ENCODE results near the gene UPF2.
"Not testable (repeated sequence)": the region's sequence is repeated elsewhere in the genome, so short reads cannot be mapped to it uniquely, and the experiment has no call there.

The UPF2 gene

DNA sequence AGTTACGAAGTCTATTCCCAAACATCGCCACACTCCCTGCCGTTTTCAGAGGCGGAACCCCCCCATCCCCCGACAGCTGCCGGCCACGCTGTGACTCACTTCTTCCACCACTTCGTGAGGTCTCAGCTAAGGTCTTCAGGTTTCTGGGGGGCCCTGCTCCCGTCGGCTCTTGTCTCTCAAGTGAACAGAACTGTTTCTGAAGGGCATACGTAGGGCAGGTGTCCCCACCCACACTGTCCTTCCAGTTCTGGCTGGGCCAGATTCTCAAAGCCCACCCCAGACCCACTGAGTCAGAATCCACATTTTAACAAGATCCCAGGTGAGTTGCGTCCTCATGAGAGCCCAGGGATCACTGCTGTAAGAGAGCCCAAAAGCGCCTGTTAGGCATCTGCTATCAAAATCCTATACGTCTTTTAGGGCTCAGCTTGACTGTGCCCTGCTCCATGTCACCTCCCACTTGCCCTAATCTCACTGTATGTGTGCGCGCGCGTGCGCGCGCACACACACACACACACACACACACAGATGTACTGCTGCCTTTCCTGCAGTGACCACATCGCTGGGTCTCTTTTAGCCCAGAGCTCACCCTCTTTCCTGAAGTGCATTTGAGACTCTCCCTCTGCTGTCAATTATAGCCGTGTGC, 140.7 kb downstream of the UPF2 start:
- peak; percentile 41 for DNase-seq

DNA sequence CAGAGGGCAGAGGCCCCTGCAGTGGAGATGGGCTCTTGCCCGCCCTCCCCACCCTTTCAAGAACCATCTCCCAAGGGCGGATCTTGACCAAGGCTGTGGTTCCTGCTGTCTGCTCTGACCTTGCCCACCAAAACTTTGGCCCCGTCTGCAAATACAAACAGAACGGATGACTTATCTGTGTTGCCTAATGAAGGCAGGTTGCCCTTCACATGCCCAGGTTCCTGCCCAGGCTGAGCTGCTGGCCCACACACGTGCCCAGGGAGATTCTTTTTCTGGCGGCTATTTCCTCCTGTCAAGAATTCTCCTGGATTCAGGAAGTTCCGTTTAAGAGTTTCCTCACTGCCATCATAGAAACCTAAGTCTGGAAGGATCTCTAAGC, 141.2 kb downstream of the UPF2 start:
- no peak for DNase-seq

DNA sequence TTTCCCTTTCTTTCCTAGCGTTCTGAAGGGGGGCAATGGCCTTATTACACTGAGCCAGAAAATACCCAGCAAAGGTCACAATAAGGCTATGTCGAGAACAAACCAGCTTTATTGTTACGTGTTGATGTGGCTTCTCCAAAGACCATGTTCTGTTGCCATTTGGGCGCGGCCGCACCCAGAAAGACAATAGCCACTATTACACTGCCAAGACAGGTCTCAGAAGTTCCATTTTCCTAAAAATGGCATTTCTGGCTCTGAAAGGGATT, 141.6 kb downstream of the UPF2 start:
- no peak for DNase-seq

DNA sequence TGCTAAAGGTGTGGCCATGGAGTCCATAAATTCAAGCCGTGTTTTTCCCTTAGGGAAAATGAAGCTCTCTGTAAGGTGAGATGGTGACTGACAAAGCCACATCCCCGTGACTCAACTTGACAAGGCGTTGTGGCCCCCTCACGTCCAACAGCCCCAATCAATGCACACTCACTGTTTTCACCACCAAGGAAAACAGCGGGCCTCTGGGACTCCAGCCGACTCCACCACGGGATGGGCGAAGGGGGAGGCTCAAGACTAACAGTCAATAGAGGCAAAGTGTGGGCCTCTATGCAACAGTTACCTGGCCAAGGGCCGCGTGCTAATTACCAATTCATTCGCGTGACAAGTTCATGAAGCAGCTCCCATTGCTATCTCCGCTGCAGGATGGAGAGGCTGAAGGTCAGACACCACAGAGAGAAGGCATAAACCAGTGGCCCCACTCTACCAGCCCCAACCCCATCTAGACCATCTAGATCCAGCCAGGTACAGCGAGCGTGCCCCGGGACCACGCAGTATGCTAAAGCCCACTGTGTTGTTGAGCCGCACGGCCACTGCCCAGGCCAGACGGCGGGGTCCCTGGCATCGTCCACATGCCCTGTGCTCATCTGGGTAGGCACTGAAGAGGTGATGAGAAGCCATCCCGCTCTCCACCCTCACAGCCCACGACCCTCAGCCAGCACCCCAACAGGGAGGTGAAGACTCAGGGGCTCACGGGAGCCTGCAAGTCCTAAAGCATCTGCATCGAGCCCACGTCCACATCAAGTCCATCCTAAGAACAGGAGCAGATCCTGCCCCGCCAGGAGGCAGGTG, 143.3 kb downstream of the UPF2 start:
- no peak for DNase-seq

DNA sequence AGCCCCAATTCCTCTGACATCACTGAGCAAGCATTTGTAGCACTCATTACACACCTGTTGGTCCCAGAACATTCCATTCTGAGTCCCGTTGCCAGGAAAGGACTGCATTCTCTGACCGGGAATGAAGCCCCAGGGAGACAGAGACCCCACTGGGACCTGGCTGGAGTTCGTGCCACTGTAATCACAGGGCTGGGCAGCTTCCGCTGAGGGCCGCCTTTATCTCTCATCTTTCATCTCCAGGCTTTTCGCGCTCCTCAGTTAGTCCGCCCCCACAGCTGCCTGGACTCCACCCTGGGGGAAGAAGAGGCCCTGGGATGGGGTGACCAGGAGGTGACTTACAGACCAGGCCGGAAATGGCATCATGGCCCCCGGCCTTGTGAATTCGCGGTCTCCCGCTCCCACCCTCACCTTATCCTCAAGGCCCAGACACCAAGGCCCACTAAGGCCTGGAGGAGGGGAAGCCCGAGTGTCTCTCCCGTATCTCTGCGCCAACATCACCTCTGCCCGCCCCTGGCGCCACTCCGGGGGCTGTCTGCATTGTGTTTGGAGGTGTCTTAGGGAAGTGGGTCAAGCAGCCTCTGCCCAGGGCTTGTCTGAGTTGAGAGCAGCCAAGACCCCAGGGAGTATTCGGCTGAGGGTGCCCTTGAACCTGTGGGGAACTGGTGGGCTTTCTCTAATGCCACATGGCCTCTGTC, 144.1 kb downstream of the UPF2 start:
- peak; percentile 94 for DNase-seq

DNA sequence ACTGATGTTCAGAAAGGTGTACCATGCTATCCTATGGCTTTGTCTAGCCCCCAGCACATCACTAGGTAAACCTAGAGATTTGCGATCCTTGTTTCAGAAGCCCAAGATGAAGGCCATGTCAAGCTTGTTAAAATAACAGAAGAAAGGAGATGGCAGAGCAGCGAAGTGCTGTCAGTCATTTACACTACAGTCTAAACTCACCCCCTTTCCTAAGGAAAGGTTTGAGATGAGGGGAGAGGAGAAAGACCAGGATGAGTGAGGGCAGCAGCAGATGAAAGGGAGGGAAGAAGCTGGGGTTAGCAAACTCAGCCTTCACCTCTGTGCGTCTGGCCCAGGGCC, 144.6 kb downstream of the UPF2 start:
- no peak for DNase-seq

DNA sequence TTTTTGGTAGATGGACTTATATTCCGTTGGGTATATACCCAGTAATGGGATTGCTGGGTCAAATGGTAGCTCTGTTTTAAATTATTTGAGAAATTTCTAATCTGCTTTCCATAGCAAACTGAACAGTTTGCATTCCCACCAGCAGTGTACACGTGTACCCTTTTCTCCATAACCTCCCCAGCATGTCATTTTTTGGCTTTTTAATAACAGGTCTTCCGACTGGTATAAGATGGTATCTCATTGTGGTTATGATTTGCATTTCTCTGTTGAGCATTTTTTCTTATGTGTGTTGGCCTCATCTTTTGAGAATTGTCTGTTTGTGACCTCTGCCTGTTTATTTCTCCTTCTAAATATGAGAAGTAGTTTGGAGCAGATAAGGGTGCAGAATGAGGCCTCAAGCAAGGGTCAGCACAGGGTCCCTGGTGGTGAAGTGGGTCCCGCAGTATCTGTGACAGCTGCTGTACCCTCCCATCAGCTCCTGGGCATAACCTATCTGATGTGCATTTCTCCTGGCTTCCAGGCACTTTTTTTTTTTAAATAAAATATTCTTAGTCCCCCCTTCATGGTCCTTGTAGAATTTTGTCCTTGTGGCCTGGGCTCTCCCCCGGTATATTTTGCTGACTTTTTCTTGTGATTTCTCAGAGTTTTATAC, 145.9 kb downstream of the UPF2 start:
- DNase-seq, result peak; percentile 74

DNA sequence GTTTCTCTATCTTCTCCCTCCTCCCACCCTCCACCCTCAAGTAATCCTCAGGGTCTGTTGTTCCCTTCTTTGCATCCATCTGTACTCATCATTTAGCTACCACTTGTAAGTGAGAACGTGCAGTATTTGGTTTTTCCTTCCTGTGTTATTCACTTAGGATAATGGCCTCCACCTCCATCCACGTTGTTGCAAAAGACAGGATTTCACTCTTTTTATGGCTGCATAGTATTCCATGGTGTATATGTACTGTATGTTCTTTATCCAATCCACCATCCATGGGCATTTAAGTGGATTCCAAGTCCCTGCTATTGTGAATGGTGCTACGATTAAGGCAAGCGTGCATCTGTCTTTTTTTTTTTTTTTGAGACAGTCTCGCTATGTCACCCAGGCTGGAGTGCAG, 147.0 kb downstream of the UPF2 start:
- no peak for DNase-seq

DNA sequence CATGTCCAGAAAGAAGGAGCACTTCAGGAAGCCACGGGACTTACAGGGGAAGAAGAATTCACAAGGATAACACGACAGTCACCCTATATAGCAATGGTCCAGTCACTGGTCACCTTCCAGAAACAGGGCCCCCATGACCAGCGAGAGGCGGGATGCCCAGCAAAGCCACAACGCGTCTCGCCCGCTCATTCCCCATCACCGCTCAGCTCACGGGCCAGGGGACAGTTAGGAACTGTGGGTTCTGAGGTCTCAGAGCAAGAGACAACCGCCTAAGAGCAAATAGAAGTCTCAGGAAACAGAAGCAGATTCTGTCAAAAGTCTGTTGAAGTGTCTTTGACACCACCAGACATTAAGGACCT, 147.5 kb downstream of the UPF2 start:
- no peak for DNase-seq

DNA sequence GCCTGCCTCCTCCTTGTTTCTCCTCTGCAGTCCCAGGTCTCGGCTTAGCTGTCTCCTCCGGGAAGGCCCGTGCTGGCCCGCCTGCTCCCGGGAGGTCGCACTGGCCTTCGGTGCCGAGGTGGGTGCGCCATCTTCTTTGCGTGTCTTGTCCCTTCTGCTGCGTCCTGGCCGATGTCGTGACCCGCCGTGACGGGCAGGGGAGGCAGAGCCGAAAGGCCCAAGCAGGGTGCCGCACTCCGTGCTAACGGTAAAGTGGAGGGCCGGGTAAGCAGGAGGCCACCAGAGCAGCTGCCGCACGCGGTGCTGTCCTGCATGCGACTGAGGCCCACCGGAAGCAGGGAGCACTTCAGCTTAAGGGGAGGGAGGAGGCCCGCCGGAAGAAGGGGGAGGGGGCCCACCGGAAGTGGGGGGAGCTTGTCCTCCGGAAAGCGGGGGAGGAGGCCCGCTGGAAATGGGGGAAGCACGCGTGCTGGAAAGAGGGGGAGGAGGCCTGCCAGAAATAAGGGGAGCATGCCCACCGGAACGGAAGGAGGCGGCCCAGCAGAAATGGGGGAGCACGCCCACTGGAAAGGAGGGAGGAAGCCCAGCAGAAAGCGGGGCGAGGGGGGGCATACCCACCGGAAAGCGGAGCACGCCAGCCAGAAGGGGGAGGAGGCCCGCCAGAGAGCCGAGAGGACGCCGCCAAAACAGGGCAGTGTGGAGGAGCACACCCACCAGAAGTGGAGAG, 148.1 kb downstream of the UPF2 start:
- no peak for DNase-seq

DNA sequence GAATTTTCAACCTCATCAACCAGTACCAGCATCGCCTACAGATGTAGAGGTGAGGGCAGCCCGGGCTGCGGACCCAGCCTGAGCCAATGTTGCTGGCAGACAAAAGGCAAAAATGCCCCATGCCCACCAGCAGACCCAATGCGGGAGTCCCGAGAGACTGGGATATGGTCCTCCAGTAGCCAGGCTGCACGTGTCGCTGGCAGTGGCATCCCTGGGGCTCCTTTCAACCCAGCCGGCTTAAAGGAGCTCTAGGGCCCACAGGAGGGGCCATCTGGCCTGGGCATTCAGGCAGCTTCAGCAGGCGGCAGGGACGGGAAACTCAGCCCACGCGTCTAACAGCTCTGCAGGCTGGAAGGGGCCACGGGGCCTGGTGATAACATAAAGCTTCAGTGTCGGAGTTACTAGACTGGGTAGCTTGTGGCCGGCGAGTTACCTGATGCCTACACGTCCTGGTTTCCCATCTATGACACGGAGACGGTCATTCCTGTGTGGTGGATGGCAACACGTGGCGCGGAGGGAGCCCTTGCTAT, 148.8 kb downstream of the UPF2 start:
- no peak for DNase-seq

DNA sequence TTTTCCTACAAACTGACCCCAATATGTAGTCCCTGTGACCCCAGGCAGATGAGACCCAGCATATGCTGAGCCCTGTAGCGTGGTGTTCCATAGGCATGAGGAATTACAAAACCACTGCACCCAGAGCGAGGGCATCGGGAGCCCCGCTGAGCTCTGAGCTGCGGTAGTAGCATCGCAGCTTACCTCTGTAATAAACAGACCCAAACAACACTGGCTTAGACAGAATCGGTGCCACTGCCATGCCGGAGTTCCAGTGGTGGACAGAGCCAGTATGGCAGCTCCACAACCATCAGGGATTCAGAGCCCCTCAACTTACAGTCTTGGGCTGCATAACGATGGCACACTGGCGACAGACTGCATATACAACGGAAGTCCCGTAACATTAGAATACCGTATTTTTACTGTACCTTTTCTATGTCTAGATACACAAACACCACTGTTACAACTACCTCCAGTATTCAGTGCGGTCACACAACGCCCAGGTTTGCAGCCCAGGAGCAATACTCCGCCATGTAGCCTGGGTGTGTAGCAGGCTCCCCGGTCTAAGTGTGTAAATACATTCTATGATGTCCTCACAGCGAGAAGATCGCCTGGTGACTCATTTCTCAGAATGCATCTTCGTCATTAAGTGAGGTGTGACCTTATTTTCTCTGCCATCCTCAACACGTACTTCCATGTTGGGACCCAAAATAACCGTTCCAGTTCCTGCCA, 150.7 kb downstream of the UPF2 start:
- no peak for DNase-seq

DNA sequence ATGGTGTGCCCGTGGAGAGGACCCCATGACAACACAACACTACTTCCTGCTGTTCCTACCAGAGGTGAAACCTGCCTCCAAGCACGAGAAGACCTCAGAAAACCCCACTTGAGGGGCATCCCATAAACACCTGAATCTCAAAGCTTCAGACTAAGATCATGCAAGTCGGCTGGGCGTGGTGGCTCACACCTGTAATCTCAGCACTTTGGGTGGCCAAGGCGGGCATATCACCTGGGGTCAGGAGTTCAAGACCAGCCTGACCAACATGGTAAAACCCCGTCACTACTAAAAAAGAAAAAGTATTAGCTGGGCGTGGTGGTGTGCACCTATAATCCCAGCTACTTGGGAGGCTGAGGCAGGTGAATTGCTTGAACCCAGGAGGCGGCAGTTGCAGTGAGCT, 153.3 kb downstream of the UPF2 start:
- not testable (repeated sequence) for DNase-seq

DNA sequence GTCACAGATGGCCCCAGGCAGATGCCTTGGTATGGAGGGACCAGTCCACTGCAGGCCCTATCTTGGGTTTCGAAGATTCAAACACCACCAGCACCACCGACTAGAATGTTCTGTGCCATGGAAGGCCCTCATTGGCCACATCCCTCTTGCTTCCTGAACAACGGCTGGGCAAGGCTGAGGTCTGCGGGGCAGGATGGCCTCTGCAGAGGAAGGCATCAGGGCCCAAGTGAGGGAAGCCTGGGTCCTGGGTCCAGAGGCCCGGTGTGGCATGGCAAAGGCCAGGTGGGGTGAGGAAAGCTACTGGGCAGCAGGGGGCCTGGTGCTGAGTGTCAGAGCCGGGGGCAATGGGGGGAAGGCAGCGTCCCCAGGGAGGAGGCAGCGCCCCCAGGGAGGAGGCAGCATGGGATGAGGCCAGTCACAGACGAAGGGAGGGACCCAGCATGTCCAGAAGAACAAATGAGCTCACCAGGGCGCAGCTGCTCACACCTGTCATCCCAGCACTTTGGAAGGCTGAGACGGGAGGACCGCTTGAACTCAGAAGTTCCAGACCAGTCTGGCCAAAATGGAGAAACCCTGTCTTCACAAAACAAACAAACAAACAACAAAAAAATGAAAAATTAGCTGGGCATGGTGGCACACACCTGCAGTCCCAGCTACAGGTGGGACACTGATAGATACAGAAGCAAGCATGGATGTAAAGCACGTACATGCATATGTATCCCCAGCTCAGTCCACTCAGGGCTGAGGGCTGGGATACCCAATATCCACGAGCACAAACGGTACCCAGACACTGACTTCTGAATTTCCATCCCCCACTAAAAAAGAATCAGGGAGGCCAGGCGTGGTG, 155.0 kb downstream of the UPF2 start:
- DNase-seq, result no peak

DNA sequence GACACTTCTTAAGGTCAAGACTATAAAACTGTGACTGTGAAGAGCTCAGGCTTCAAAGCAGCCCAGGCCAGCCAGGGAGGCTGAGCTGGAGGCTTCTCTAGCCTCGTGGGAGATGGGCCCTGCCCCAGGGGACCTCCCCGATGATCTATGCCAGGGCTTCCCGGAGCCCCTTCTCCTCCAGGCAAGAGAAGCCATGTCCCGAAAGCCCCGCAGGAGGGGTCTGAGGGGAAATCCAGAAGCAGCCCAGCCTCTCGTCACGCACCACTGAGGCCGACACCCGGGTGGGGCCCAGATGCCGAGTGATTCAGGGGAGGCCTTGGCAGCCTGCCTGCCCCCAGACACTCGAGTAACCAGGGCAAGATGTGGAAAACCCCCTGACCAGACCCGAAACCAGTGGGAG, 155.8 kb downstream of the UPF2 start:
- DNase-seq, result peak; percentile 55

DNA sequence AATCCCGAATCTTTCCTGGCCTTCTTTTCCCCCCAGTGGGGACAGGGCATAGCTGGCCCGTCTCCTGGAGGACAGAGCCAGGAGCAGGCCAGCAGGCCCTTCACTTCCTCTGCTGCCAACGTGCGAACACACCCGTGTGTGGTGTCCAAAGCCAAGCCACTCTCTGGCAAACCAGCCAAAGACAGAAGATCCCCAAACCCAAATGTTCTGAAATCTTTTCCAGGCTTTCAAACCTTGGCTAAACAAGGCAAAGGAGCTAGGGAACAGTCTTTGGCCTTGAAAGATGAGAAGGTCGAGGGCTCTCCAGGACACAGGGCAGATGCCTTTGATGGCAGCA, 156.5 kb downstream of the UPF2 start:
- no peak for DNase-seq

DNA sequence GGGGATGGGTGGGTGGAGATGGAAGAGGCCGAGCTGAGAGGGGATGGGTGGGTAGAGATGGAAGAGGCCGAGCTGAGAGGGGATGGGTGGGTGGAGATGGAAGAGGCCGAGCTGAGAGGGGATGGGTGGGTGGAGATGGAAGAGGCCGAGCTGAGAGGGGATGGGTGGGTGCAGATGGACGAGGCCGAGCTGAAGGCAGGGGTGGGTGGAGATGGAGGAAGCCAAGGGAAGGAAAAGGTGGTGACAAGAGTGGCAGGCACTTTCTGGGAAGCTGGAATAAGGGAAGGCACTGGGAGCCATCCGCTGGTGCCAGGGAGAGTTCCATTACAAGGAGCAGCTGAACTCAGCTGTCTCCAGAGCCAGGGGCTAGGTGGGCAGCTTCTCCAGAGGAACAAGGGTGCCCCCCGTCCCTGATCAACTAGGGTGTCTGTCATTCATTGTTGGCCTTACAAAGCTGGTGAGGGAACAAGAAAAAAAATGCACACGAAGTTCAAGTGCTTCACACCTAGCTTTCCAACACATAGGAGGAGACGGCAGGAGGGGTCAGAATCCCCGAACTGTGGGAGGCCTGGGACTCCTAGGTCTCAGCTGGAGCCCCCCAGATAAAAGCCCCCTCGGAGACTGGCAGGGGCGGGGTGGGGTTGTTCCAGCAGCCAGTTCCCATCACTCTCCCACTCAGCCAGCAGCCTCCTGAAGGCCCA, 157.0 kb downstream of the UPF2 start:
- DNase-seq, result no peak

DNA sequence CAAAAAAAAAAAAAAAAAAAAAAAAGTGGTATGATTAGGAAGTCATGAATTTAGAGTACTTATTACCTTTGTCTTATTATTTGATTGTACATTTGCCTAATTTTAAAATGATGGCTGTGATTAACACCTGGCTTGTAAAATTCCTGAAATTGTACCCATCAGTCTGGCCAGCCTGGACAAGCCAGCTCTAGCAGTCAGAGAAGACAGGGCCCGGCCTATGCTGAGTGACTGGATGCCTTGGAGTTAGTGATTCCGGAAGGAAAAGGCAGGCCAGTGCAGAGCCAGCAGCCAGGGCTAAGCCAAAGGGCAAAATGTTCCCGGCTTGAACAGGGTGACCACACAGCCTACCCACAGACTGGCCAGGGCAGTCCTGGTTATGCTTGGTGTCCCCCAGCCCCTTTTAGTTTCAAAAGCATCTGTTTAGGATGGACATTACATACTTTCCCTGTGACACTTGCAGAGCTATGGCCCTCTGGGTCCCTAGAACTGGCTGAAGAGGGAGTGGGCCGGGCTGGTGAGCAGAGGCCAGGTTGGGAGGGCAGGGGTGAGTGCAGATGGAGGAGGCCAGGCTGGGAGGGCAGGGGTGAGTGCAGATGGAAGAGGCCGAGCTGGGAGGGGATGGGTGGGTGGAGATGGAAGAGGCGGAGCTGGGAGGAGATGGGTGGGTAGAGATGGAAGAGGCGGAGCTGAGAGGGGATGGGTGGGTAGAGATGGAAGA, 157.7 kb downstream of the UPF2 start:
- no peak for DNase-seq

DNA sequence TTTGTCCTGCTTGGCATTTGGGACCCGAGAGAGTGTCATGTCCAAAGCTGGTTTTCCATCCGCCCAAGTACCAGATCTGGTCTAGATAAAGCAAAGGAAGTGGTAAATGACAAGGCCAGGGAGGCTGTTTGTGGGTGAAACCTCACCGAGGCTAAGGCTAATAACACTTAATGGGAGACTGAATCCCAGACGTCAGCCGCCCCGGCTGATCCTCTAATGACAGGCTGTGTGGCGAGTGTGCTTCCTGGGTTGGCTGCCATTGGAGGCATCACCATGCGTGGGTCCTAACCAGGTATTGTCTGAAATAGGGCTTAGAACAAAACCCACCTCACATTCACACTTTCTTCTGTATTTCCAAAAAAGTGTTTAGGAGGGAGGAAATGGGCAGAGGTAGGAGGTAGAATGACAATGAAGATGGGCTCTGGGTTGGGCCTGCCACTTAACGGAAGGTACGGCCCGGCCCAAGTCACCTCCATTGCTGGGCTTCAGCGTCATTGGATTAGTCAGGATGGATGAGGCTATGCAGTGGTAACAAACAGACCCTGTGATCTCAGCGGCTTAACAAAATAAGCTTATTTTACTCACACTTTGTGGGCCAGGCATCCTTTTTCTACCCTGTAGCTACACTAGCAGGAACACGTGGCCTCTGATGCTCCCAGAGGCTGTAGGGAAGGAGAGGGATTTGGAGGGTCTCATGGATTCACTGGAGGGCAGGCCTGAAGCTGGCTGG, 159.8 kb downstream of the UPF2 start:
- peak; percentile 88 for DNase-seq
